ENCODE measurements around the gene ALS2.

Gene ALS2

DNA sequence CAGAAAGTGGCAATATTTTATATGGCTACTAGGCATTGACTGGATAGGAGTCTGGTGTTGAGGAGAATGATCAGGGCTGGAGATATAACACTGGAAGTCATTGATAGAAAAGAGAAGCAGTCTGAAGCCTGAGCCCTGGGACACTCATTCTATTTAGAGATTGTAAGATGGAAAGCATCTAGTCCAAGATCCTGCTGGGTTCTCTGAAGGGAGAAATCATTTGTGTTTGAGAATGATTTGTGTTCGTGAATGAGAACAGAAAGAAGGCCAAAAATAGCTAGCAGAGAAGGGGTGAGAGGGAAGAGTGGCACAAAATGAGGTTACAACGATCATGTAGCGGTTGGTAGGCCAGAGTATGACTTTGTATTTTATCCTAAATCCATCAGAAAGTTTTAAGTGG lies 7.6 kb upstream of the ALS2 start:
- no peak overlapping the region for H3K4me3 ChIP-seq (ENCODE audit: low read depth, low read length)
- no peak for DNase-seq (ENCODE audit: low read depth, low spot score)
- POLR2A ChIA-PET: no interaction called here
- TF ChIP-seq, protein P1, sequence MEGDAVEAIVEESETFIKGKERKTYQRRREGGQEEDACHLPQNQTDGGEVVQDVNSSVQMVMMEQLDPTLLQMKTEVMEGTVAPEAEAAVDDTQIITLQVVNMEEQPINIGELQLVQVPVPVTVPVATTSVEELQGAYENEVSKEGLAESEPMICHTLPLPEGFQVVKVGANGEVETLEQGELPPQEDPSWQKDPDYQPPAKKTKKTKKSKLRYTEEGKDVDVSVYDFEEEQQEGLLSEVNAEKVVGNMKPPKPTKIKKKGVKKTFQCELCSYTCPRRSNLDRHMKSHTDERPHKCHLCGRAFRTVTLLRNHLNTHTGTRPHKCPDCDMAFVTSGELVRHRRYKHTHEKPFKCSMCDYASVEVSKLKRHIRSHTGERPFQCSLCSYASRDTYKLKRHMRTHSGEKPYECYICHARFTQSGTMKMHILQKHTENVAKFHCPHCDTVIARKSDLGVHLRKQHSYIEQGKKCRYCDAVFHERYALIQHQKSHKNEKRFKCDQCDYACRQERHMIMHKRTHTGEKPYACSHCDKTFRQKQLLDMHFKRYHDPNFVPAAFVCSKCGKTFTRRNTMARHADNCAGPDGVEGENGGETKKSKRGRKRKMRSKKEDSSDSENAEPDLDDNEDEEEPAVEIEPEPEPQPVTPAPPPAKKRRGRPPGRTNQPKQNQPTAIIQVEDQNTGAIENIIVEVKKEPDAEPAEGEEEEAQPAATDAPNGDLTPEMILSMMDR (IDR thresholded peaks at IDR 0.05; ENCODE audit: insufficient read depth, low read length, missing control alignments): no peak
- CTCF ChIA-PET: interaction anchor here (0.7 to 1.4 kb wide), 3 partner anchors 8 to 389 kb away, joined by 3 read pairs; no protein-coding TSS in a partner anchor

DNA sequence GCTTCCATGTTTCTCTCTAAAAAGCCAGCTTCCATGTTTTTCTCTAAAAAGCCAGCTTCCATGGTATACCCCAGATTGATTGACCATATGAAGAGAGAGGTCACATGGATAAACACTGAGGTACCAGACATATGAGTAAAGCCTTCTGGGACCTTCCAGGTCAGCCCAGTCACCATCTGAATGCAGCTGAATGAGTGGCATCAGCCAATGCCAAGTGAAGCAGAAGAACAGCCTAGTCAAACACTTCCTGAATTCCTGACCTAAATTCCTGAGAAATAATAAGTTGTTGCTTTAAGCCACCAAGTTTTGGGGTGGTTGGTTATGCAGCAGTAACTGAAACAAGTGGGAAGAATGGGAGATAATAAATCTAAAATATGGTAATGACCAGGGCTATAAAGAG lies 5.7 kb upstream of the ALS2 start:
- no peak overlapping the region for H3K4me3 ChIP-seq (ENCODE audit: low read depth, low read length)
- DNase-seq (ENCODE audit: low read depth, low spot score): no peak
- CTCF ChIA-PET: no interaction called here
- POLR2A ChIA-PET: no interaction called here
- TF ChIP-seq, protein P1 (IDR thresholded peaks at IDR 0.05; ENCODE audit: insufficient read depth, low read length, missing control alignments): no peak

DNA sequence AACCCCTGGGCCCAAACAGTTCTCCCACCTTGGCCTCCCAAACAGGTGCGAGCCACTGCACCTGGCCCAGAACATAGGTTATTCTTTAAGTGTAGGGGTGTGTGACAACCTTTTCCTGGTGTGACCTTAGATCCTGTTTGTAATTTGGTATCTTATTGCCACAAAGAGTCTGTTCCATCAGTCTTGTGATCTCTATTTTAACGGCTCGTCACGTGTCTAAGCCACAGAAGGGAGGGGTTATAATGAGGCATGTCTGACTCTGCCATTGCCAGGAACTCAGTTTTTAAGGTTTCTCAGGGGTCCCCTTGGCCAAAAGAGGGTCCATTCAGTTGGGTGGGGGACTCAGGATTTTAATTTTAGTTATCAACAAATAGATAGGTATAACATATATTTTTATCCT lies 4.4 kb upstream of the ALS2 start:
- TF ChIP-seq, protein P1 (IDR thresholded peaks at IDR 0.05; ENCODE audit: insufficient read depth, low read length, missing control alignments): no peak
- CTCF ChIA-PET: interaction anchor here (1.0 kb wide), 1 partner anchor 393 kb away, joined by 3 read pairs; no protein-coding TSS in a partner anchor
- POLR2A ChIA-PET: no interaction called here

DNA sequence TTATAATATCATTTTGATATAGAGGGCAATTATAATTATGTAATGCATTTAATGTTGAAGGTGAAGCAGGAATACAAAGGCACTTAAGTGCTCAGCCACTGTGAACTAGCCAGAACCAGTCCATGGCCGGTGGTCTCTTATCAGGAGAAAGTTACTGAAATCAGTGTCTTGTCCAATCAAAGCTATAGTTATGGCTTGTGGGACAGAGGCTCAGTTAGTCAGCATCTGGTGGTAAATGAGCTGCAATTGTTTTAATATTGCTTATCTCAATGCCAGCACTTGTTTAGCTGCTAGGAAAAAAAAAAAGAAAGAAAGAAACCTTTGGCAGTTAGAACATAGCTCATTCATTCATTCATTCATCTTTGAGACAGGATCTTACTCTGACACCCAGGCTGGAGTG lies 3.8 kb upstream of the ALS2 start:
- CTCF ChIA-PET: interaction anchor here (1.0 kb wide), 1 partner anchor 394 kb away, joined by 3 read pairs; no protein-coding TSS in a partner anchor

More for the DNA sequence above, 4.4 kb upstream of the ALS2 start:
- no peak overlapping the region for H3K4me3 ChIP-seq (ENCODE audit: low read depth, low read length)
- DNase-seq (ENCODE audit: low read depth, low spot score): no peak

DNA sequence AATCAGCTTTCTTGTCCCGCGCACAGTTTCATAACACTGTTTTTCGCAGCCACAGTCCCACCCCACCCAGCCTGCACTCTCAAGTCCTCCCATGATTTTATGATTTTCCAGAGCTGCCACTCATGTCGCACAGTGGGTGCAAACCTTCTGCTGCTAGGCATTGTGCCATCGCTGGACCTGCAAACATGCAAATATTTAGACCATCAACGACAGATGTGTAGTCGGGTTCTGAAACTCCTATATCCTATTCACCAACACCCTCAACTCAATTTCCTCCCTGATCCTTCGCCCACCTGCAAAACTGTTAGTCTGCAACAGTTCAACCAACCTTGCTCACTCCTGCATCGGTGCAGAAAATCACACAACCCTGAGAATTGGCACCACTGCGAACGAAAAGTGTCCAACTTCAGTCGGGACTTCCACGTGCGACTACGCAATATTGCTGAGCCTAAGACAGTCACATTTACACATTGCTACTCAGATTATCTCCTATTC lies 871 bp upstream of the ALS2 start:
- H3K4me3 ChIP-seq (ENCODE audit: low read depth, low read length): peak overlapping the region; percentile 88
- TF ChIP-seq, protein P1 (IDR thresholded peaks at IDR 0.05; ENCODE audit: insufficient read depth, low read length, missing control alignments): no peak
- POLR2A ChIA-PET: interaction anchor here (0.9 to 1.4 kb wide), 4 partner anchors 12 to 216 kb away, joined by 3 to 8 read pairs (median 3); no protein-coding TSS in a partner anchor
- CTCF ChIA-PET: interaction anchor here (1.0 to 2.5 kb wide), 6 partner anchors 10 to 397 kb away, joined by 3 to 11 read pairs (median 6); no protein-coding TSS in a partner anchor
- DNase-seq (ENCODE audit: low read depth, low spot score): no peak

More for the DNA sequence above, 3.8 kb upstream of the ALS2 start:
- POLR2A ChIA-PET: no interaction called here
- TF ChIP-seq, protein P1 (IDR thresholded peaks at IDR 0.05; ENCODE audit: insufficient read depth, low read length, missing control alignments): no peak
- no peak for DNase-seq (ENCODE audit: low read depth, low spot score)
- no peak overlapping the region for H3K4me3 ChIP-seq (ENCODE audit: low read depth, low read length)

DNA sequence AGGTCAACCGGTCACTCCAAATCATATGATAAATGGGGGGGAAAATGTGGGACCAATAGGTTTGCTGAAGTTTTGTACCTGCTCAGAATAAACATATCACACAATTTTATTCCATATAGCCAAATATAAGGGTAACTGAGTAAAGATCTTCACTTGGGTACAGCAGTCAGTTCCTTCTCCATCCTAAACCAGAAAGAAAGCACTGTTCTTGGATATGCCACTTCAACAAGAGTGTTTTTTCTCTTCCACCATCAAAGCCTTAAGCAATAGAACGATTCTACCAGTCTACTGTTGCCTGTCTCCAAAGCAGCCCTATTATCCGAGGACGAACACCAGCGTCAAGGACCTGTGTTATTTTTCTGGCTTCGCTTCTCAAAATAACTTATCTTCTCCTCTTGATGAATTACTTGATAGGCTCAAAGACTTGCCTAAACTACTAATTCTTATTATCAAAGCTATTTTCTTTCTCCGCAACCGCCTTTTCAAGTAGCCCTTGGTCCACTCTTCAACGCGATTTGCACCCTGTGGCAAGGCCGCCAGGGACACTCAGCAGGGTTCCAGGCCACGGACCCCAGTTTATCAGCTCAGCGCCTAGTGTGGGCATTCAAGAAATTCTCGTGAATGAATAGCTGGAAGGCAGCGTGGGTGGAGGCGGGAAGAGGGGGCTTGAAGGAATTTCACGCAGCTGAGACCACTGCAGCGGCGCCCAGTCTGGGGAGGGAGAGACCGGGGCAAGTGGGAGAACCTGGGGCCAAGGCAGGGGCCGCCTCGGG lies 646 bp downstream of the ALS2 start:
- ChIA-PET CTCF (interaction anchor here (0.7 to 2.5 kb wide), 8 partner anchors 11 to 398 kb away, joined by 3 to 11 read pairs (median 4); no protein-coding TSS in a partner anchor), POLR2A (interaction anchor here (0.7 to 1.4 kb wide), 7 partner anchors 8 to 129 kb away, joined by 3 to 8 read pairs (median 3); partner anchors contain the start of gene MPP4)
- no peak for DNase-seq (ENCODE audit: low read depth, low spot score)
- TF ChIP-seq, protein P1 (IDR thresholded peaks at IDR 0.05; ENCODE audit: insufficient read depth, low read length, missing control alignments): no peak
- peak overlapping the region; percentile 88 for H3K4me3 ChIP-seq (ENCODE audit: low read depth, low read length)
